NCI-H82 treated with DMSO at 0.1 percent for 48 hours (cell line): Measurements from ENCODE around the gene NDUFV2.
"Not testable (repeated sequence)": the region's sequence is repeated elsewhere in the genome, so short reads cannot be mapped to it uniquely, and the experiment has no call there.

Source experiments
- DNase-seq: peaks from one replicate; lab custom pipeline; 2025; ENCODE audit not compliant: unreplicated experiment; lab: John Stamatoyannopoulos, UW

Gene NDUFV2

GRCh38 chr18:9090578-9090977 is 11.9 kb upstream of the NDUFV2 start:
- no peak for DNase-seq

- no peak for DNase-seq
Measured at GRCh38 chr18:9091066-9091476, 11.4 kb upstream of the NDUFV2 start.

GRCh38 chr18:9092665-9093064 is 9.8 kb upstream of the NDUFV2 start:
- no peak for DNase-seq

GRCh38 chr18:9093109-9093508 is 9.4 kb upstream of the NDUFV2 start:
- not testable (repeated sequence) for DNase-seq

- no peak for DNase-seq
Measured at GRCh38 chr18:9094307-9095226, 7.9 kb upstream of the NDUFV2 start.

GRCh38 chr18:9095297-9096006 is 7.0 kb upstream of the NDUFV2 start:
- DNase-seq: no peak

GRCh38 chr18:9096007-9096371 is 6.5 kb upstream of the NDUFV2 start:
- DNase-seq: no peak

- DNase-seq: no peak
Measured at GRCh38 chr18:9096685-9097084, 5.8 kb upstream of the NDUFV2 start.

GRCh38 chr18:9097349-9097748 is 5.2 kb upstream of the NDUFV2 start:
- DNase-seq: no peak

- no peak for DNase-seq
Measured at GRCh38 chr18:9100796-9101195, 1.7 kb upstream of the NDUFV2 start.

- no peak for DNase-seq
Measured at GRCh38 chr18:9101730-9102507, 580 bp upstream of the NDUFV2 start.

- DNase-seq: no peak
Measured at GRCh38 chr18:9103376-9103873, 926 bp downstream of the NDUFV2 start.

- DNase-seq: no peak
Measured at GRCh38 chr18:9104244-9104901, 1.9 kb downstream of the NDUFV2 start.

GRCh38 chr18:9105420-9105819 is 2.9 kb downstream of the NDUFV2 start:
- DNase-seq: no peak

- no peak for DNase-seq
Measured at GRCh38 chr18:9106094-9106493, 3.6 kb downstream of the NDUFV2 start.

GRCh38 chr18:9106800-9107584 is 4.5 kb downstream of the NDUFV2 start:
- DNase-seq: peak; percentile 96

GRCh38 chr18:9108911-9109310 is 6.4 kb downstream of the NDUFV2 start:
- DNase-seq: no peak

GRCh38 chr18:9109523-9109922 is 7.0 kb downstream of the NDUFV2 start:
- DNase-seq: no peak

- DNase-seq: no peak
Measured at GRCh38 chr18:9113468-9114149, 11.1 kb downstream of the NDUFV2 start.
